Endothelial cell of hepatic sinusoid (primary cell): Measurements from ENCODE around the gene SETD6.

ENCODE experiments used
- in situ Hi-C: cut with HindIII; loops from 2 replicates; pipeline ENCODE4 v1.10.0; 2017; ENCODE audit warnings: low sequenced_read_pairs

Gene SETD6

DNA sequence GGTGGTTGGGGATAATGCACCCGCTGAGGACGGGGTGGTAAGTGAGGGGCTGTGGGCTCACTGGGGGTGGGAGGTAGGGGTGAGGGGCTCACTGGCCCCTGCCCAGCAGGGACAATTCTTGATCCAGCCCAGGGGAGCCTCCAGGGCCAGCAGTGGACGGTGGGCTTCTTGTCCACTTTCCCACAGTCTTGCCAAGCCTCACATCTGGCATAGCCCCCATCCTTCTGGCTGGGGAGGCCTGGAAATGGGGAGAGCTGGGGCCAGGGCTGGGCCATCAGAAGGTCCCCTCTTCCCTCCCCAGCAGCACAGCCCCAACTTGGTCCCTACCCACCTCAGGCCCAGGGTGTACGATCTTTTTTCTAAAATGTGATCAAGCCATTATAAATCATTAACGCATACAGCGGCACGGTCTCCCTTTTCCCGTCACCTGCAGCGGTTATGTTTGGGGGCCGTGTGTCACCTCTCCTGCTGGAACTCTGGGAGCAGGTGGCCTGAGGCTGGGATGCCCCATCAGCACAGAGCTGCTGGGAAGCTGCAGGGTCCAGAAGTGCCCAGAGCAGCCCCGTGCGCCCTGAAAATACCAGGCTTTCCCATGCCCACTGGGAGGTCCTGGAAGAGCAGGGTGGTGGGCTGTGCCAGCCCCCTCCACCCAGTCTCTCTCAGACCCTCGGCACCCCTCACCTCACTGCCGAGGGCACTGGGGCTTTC, 7.2 kb upstream of the SETD6 start:
- in situ Hi-C loops, result no loop called here

DNA sequence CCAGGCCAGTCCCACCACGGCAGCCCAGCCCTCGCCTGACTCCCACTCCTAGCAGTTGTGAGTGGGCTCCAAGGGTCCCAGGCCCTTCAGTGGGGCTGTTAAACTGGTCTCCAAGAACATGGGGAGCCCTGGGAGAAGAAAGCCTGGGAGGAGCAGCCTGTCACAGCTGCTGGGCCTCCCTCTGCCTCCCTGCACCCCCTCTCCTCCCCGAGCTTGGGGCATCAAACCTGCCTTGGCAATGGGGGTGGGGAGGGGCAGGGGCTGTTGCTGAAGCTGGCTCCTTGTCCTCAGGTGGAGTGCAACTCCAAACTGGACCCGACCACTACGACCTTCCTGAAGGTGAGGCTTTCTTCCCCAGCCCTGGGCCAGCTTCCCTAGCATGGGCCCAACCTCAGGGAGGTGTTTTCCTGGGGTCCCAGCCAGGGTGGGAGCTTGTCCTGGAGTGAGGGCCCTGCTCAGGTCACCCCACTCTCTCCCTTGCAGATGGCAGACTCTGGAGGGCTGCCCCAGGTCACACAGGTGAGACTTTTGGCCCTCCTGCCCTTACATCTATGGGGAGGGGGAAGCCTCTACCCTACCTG, 6.6 kb upstream of the SETD6 start:
- in situ Hi-C loops, result no loop called here

DNA sequence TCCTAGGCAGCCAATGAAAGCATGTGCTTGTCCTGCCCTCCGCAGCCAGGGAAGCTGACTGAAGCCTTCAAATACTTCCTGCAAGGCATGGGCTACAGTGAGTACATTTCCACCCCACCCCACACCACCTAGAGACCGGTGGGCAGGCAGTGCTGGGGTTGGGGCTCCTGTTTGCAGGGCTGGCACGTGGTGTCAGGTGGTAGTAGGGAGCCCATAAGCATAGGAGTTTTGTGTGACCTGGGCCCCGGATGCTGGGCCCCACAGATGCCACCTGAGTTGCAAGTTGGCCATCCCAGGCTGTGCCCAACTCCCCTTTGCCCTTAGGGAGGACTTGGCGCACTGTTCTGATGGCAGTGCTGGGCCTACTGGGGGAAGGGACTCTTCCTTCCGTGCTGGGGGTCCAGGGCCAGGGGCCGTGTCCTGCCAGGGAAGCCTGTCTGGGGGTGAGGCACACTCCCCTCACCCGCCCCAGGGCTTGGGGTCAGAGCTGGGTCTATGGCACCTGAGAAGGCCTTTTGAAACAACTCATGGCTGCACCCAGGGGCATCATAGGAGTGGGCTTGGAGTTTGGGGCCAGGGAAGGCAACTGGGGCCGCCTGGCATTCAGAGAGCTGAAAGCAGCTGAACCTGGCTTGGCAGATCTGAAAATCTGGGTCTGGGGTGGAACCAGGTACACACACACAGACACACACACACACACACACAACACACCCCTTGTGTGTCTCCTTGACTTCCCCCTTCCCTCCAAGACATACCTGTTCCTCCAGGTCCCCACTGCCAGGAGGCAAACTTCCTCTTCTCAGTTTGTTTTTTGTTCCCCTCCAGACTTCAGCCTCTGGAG, 5.8 kb upstream of the SETD6 start:
- in situ Hi-C loops, result no loop called here

- in situ Hi-C loops, result no loop called here
These were observed 5.1 kb upstream of the SETD6 start for GRCh38 chr16:58510097-58510775.

GRCh38 chr16:58510776-58511628, 4.3 kb upstream of the SETD6 start:
- in situ Hi-C loops, result no loop called here

- in situ Hi-C loops, result no loop called here
These were observed 3.1 kb upstream of the SETD6 start for GRCh38 chr16:58511933-58512815.

GRCh38 chr16:58513874-58514273, 1.4 kb upstream of the SETD6 start:
- in situ Hi-C loops, result no loop called here

DNA sequence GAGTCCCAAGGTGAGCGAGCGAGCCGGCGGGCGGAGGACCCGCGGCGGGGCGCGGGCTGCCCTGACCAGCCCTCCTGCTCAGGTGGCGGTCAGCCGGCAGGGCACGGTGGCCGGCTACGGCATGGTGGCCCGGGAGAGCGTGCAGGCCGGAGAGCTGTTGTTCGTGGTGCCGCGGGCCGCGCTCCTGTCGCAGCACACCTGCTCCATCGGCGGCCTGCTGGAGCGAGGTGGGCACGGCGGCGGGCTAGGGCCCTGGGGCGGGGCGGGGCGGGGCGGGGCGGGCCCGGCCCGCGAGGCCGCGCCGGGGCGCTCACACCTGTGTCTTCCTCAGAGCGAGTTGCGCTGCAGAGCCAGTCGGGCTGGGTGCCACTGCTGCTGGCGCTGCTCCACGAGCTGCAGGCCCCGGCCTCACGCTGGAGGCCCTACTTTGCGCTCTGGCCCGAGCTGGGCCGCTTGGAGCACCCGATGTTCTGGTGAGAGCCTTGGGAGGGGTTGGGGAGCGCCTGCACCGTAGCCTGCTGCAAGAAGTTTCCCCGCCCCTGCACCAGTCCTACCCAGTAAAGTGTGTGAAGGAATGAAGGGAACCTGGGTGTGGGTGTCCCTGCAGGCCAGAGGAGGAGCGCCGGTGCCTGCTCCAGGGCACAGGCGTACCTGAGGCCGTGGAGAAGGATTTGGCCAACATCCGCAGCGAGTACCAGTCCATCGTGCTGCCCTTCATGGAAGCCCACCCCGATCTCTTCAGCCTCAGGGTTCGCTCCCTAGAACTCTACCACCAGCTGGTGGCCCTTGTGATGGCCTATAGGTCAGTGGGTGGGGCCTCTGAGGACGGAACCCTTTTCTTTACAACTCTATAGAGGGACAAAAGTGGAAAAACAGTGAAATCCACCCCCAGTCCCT, 802 bp downstream of the SETD6 start:
- in situ Hi-C loops, result no loop called here

GRCh38 chr16:58516768-58517107, 1.4 kb downstream of the SETD6 start:
- in situ Hi-C loops, result no loop called here

- in situ Hi-C loops, result no loop called here
These were observed 3.0 kb downstream of the SETD6 start for GRCh38 chr16:58518083-58518979.

DNA sequence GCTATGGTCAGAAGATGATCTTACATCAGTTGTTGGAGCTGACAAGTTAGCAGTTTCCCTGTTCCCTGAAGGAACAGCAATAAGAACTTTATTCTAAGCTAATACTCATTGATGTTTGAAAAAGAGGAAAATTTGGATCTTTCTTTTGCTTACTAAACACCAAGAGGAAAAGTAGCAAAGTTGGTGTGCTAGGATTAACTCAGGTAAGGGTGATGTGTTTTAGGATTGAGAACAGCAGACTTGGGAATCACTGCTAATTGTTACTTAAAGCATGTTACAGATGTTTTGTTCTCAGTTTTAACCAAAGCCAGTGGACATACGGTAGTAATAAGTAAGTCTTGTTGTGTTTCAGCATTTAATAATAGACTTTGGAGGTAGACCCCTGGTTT, 3.7 kb downstream of the SETD6 start:
- in situ Hi-C loops, result no loop called here

GRCh38 chr16:58519707-58520106, 4.4 kb downstream of the SETD6 start:
- in situ Hi-C loops, result no loop called here

- in situ Hi-C loops, result no loop called here
These were observed 14.9 kb downstream of the SETD6 start for GRCh38 chr16:58530179-58530578.

GRCh38 chr16:58532414-58532813, 17.1 kb downstream of the SETD6 start:
- in situ Hi-C loops, result no loop called here

DNA sequence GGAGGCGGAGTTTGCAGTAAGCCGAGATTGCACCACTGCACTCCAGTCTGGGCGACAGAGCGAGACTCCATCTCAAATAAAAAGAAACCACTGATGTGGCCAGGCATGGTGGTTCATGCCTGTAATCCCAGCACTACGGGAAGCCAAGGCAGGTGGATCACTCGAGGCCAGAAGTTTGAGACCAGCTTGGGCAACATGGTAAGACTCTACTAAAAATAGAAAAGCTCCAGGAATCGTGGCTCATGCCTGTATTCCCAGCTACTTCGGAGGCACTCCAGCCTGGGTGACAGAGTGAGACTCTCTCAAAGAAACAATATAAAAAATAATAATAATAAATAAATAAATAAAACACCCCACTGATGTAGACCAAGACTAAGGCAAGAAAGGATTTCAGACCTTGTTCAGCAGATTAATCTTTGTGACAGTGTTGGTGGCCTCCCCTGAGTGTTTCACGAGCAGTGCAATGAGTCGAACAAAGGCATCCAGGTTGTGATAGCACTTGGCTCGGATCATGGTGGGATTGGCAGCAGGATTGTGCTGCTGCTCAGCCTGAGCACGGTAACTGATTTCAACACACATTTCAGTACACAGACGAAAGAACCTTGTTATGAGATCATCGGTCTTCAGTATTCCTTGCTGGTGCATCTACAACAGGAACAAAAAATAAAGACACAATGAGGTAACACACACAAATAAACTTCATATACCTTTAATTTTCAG, 18.6 kb downstream of the SETD6 start:
- in situ Hi-C loops, result no loop called here

- in situ Hi-C loops, result no loop called here
These were observed 19.8 kb downstream of the SETD6 start for GRCh38 chr16:58535100-58535499.

DNA sequence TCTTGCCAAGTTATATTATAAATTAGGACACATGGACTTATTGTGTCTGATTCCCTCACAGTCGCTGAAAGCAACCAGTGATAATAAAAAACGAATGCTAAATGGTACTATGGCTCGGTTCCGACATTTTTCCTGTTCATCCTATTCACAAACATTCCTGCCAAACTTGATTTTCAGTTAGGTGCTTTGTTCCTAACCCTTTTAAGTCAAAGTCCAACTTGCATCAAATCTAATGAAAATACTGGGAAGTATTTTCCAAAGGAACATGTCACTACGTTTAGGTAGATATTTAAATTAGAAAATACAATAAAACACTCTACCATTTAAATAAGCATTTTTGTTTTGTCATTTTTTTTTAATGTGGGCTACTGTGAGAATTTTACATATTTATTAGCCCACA, 21.0 kb downstream of the SETD6 start:
- in situ Hi-C loops, result no loop called here
